ENCODE data around the gene TPRA1.

GRCh38 chr3:127566833-127567232 lies 23.7 kb downstream of the TPRA1 start:
- TF ChIP-seq POLR2AphosphoS5 (IDR thresholded peaks at IDR 0.05) (peak in 1 of 3 donors; percentile 35), POLR2A (IDR thresholded peaks at IDR 0.05) (no peak), CTCF (IDR thresholded peaks at IDR 0.05 in 8 of 11, conservative IDR thresholded peaks at IDR 0.05 in 3 of 11) (no peak)
